Cardiac fibroblast (primary cell): Measurements from ENCODE around the gene RFX3.

ENCODE experiments used
- DNase-seq, 2 donors: peaks; one replicate each; pipeline versions ENCODE4 v3.0.0 to v3.0.0-alpha.2; 2010; ENCODE audit warnings: low read depth in 2 of 2
- H3K4me3 ChIP-seq, 2 donors: replicated peaks in 1 of 2; 1 replicate in 1 of 2; 2 replicates in 1 of 2; pipeline ENCODE4 v1.5.1; 2011; ENCODE audit warnings: low read depth in 2 of 2, low read length in 2 of 2, mild to moderate bottlenecking in 2 of 2, moderate library complexity in 1 of 2
- TF ChIP-seq, protein P1 (sequence below): IDR thresholded peaks from one replicate; pipeline ENCODE4 v1.5.1; 2011; ENCODE audit warnings: low read depth, mild to moderate bottlenecking, low read length, inconsistent platforms

Gene RFX3

DNA sequence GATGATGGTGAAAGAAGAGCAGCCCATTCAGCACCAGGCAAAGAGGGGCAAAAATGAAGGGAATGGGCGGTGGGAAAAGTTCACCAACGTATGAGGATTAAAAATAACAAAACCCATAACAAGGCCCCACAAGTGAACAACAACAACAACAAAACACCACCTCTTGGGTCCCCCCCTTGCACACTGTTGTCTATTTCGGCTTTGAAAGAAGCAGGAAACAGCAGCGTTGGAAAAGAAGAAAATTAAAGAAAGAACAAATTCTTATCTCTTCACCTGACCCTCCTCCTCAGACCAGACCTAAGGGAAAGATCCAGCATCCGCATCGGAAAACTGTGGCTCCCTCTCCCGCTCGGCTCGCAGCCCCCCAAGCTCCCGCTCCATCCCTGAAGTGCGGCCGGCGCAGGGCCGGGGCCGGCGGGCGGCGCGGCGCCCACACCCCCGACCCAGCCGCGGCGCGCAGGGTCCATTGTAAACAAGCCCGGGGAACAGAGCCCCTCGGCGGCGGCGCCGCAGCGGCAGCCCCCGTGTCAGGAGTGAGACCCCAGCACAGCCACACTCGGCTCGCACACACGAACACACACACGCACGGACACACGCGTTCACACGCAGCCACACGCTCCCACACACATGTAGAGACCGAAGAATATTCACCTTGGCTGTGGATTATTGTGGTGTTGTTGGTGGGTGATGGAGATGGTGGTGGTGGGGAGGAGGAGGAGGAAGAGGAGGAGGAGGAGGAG is 535 bp downstream of the RFX3 start:
- TF ChIP-seq, protein P1, sequence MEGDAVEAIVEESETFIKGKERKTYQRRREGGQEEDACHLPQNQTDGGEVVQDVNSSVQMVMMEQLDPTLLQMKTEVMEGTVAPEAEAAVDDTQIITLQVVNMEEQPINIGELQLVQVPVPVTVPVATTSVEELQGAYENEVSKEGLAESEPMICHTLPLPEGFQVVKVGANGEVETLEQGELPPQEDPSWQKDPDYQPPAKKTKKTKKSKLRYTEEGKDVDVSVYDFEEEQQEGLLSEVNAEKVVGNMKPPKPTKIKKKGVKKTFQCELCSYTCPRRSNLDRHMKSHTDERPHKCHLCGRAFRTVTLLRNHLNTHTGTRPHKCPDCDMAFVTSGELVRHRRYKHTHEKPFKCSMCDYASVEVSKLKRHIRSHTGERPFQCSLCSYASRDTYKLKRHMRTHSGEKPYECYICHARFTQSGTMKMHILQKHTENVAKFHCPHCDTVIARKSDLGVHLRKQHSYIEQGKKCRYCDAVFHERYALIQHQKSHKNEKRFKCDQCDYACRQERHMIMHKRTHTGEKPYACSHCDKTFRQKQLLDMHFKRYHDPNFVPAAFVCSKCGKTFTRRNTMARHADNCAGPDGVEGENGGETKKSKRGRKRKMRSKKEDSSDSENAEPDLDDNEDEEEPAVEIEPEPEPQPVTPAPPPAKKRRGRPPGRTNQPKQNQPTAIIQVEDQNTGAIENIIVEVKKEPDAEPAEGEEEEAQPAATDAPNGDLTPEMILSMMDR, result no peak
- H3K4me3 ChIP-seq, result peak overlapping the region; percentile 90 to 95
- DNase-seq, result peak; percentile 8 to 14

DNA sequence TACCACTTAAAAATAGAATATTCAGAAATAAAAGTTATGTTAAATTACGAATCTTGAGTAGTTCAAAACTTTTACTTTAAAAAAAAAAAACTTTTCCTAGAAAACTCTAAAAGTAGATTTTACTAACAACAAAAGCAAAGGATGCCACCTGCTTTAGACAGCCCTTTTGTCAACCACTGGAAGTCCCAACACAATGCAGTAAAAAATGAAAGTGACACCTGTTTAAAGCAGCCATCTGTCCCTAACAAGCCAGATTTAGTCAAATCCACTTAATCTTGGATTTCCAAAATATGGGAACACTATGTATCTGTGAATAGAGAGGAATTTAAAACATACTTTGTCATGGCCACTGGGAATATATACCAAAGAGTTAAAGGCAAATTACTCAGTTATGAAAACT is 3.8 kb downstream of the RFX3 start:
- no peak for DNase-seq
- TF ChIP-seq, protein P1, result no peak
- no peak overlapping the region for H3K4me3 ChIP-seq

DNA sequence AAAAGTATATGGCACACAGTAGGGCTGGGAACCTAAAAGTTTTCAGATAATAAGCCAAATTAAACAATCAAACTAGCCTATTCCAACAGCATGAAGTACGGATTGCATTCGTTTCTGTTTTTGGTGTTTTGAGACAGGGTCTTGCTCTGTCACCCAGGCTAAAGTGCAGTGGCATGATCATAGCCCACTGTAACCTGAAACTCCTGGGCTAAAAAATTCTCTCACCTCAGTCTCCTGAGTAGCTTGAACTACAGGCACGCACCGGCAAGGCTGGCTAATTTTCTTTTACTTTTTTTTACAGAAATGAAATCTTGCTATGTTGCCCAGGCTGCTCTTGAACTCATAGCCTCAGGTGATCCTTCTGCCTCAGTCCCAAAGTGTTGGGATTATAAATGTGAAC is 5.2 kb downstream of the RFX3 start:
- no peak for DNase-seq
- H3K4me3 ChIP-seq, result no peak overlapping the region
- TF ChIP-seq, protein P1, result no peak

DNA sequence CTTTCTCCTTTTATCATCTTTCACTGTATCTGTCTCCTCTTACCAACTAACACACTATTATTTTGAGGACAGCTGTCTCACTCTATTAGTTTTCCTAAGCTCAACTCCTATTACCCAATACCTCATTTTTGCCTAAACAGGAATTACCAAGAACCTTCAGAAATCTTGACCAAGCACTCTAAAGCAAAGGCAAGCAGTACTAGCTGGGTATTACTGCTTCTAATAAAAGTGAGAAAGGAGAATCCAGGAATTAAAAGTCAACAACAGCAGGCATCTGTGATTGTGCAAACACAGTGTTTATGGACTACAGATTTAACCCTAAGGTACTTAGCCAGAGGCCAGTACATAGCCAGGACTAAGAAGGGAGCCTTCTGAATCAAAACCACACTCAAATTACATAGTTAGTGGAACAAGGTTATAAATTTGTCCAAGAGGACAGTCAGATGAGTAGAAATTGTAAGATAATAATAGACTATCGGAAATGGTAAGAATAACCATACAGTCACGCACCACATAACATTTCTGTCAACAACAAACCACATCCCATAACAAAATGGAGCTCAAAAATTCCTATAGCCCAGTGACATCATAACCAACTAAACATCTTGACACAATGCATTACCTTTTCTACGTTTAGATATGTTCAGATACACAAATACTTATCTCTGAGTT is 8.3 kb downstream of the RFX3 start:
- TF ChIP-seq, protein P1, result no peak
- DNase-seq, result no peak
- H3K4me3 ChIP-seq, result no peak overlapping the region

DNA sequence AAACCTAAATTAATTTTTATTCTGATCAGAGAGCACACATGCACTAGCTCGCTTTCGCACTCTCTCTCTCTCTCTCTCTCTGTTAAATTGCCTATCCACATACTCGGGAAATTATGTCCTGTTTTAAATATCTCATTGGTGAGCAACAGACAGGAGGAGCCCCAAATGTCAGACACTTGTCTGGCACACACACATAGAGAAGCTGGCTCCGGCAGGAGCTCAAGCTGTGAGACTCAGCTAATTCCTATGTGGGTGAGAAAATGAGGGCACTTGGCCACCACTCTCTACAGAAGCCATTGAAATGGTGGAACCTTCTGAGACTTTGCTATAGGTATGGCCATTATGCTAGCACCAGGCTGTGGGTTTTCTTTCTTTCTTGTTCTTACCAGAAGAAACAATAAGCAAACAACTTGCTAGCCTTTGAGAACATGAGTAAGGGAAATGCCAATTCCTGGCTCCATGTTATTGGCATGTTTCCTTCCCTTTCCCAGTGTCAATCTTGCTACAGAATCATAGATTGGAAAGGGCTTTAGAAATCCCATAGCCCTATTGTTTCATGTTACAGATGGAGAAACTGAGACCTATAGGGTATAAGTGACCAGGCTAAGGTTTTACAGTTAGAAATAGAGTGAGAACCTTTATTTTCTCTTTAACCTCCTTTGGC is 9.0 kb downstream of the RFX3 start:
- no peak overlapping the region for H3K4me3 ChIP-seq
- no peak for DNase-seq
- TF ChIP-seq, protein P1, result no peak

DNA sequence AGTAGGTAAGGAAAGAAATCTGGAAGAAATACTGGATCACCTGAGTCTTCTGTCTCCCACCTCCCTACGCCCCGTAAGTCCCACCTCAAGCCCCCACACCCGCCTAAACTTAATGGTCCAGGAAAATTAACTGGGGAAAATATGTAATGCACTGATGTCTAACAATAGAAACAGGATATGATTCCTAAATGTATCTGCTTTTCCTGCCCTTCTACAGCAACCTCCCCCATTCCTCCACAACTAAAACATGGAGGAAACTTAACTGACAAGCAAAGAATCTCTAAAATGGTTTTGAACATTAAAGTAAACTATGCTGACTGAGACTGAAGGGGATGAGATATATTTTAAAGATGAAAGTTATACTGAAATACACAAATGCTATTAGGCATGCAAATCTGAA is 10.4 kb downstream of the RFX3 start:
- H3K4me3 ChIP-seq, result no peak overlapping the region
- TF ChIP-seq, protein P1, result no peak
- DNase-seq, result no peak
